ENCODE measurements around the gene PICK1. TPM values are rescaled to one million over a fixed set of nuclear protein-coding genes. Genes with fewer than 3 reads are reported as not detected.

The PICK1 gene
- total RNA-seq, 2 experiments from 2014 or later, result 14.9 to 17.2 TPM

- no peak overlapping the region for H3K27ac Mint-ChIP-seq
- ATAC-seq (no peak), DNase-seq (no peak)
- POLR2A ChIA-PET, result no interaction called here
- peaks cover 10% of the 10 kb centered on the region for H3K27me3 Mint-ChIP-seq
- no peaks in the 10 kb centered on the region for H3K4me1 Mint-ChIP-seq
- intact Hi-C loops (cut with DNase I, micrococcal nuclease), result no loop called here
- no peaks in the 10 kb centered on the region for H3K9me3 Mint-ChIP-seq (ENCODE audit: low read depth)
- CTCF ChIA-PET, result interaction anchor here (0.8 kb wide), 1 partner anchor 12 kb away, joined by 6 read pairs; no protein-coding TSS in a partner anchor
- H3K36me3 Mint-ChIP-seq (ENCODE audit: low read depth), result peaks cover 5% of the 10 kb centered on the region
- H3K4me3 Mint-ChIP-seq, result no peak overlapping the region
Measured at GRCh38 chr22:38088629-38089473, 31.6 kb downstream of the PICK1 start.

- ChIA-PET CTCF (interaction anchor here (0.8 kb wide), 1 partner anchor 11 kb away, joined by 6 read pairs; no protein-coding TSS in a partner anchor), POLR2A (no interaction called here)
- H3K4me1 Mint-ChIP-seq, result no peaks in the 10 kb centered on the region
- intact Hi-C loops (cut with DNase I, micrococcal nuclease), result no loop called here
- DNase-seq (no peak), ATAC-seq (no peak)
- no peak overlapping the region for H3K4me3 Mint-ChIP-seq
- no peaks in the 10 kb centered on the region for H3K9me3 Mint-ChIP-seq (ENCODE audit: low read depth)
- no peak overlapping the region for H3K27ac Mint-ChIP-seq
- H3K27me3 Mint-ChIP-seq, result peaks cover 10% of the 10 kb centered on the region
- peaks cover 5% of the 10 kb centered on the region for H3K36me3 Mint-ChIP-seq (ENCODE audit: low read depth)
Measured at GRCh38 chr22:38089474-38089851, 32.3 kb downstream of the PICK1 start.

GRCh38 chr22:38097058-38097457 lies 39.9 kb downstream of the PICK1 start:
- Mint-ChIP-seq H3K4me1 (no peaks in the 10 kb centered on the region), H3K4me3 (no peak overlapping the region), H3K9me3 (ENCODE audit: low read depth) (no peaks in the 10 kb centered on the region), H3K36me3 (ENCODE audit: low read depth) (peaks cover 3% of the 10 kb centered on the region), H3K27me3 (no peaks in the 10 kb centered on the region), H3K27ac (no peak overlapping the region)
- ChIA-PET CTCF (interaction anchor here (0.6 to 0.7 kb wide), 2 partner anchors 773 to 1212 kb away, joined by 3 read pairs; no protein-coding TSS in a partner anchor), POLR2A (no interaction called here)
- DNase-seq, result no peak
- intact Hi-C loops (cut with DNase I, micrococcal nuclease), result no loop called here
- no peak for ATAC-seq

GRCh38 chr22:38097557-38098409 lies 40.6 kb downstream of the PICK1 start:
- POLR2A ChIA-PET, result no interaction called here

GRCh38 chr22:38098410-38099249 lies 41.4 kb downstream of the PICK1 start:
- Mint-ChIP-seq H3K36me3 (ENCODE audit: low read depth) (no peaks in the 10 kb centered on the region), H3K4me3 (no peak overlapping the region), H3K27me3 (no peaks in the 10 kb centered on the region), H3K9me3 (ENCODE audit: low read depth) (no peaks in the 10 kb centered on the region), H3K4me1 (no peaks in the 10 kb centered on the region), H3K27ac (no peak overlapping the region)
- DNase-seq, result no peak
- ChIA-PET CTCF (interaction anchor here (0.9 to 2.6 kb wide), 3 partner anchors 24 to 47 kb away, joined by 3 to 10 read pairs (median 3); no protein-coding TSS in a partner anchor), POLR2A (no interaction called here)
- intact Hi-C loops (cut with DNase I, micrococcal nuclease), result no loop called here
- ATAC-seq, result no peak

More at GRCh38 chr22:38097557-38098409, 40.6 kb downstream of the PICK1 start:
- no peaks in the 10 kb centered on the region for H3K9me3 Mint-ChIP-seq (ENCODE audit: low read depth)
- H3K36me3 Mint-ChIP-seq (ENCODE audit: low read depth), result no peaks in the 10 kb centered on the region
- H3K27ac Mint-ChIP-seq, result no peak overlapping the region
- intact Hi-C loops (cut with DNase I, micrococcal nuclease), result no loop called here
- DNase-seq, result no peak
- no peak overlapping the region for H3K4me3 Mint-ChIP-seq
- no peaks in the 10 kb centered on the region for H3K27me3 Mint-ChIP-seq
- ATAC-seq, result no peak
- CTCF ChIA-PET, result interaction anchor here (0.9 to 1.0 kb wide), 2 partner anchors 23 to 47 kb away, joined by 3 read pairs; no protein-coding TSS in a partner anchor
- H3K4me1 Mint-ChIP-seq, result no peaks in the 10 kb centered on the region

GRCh38 chr22:38103641-38104040 lies 46.4 kb downstream of the PICK1 start:
- no peak overlapping the region for H3K27ac Mint-ChIP-seq
- intact Hi-C loops (cut with DNase I, micrococcal nuclease), result loop anchor here in 1 of 2 experiments (1.0 kb wide), 1 partner anchor 51 kb away; no protein-coding TSS in a partner anchor
- H3K9me3 Mint-ChIP-seq (ENCODE audit: low read depth), result no peaks in the 10 kb centered on the region
- no peak for DNase-seq
- H3K27me3 Mint-ChIP-seq, result no peaks in the 10 kb centered on the region
- no peak overlapping the region for H3K4me3 Mint-ChIP-seq
- ChIA-PET POLR2A (no interaction called here), CTCF (interaction anchor here (0.6 to 2.0 kb wide), 2 partner anchors 52 to 1728 kb away, joined by 4 to 11 read pairs; no protein-coding TSS in a partner anchor)
- ATAC-seq, result no peak
- no peaks in the 10 kb centered on the region for H3K36me3 Mint-ChIP-seq (ENCODE audit: low read depth)
- H3K4me1 Mint-ChIP-seq, result peaks cover 4% of the 10 kb centered on the region

GRCh38 chr22:38104084-38104483 lies 46.9 kb downstream of the PICK1 start:
- Mint-ChIP-seq H3K4me1 (peaks cover 4% of the 10 kb centered on the region), H3K9me3 (ENCODE audit: low read depth) (no peaks in the 10 kb centered on the region), H3K27me3 (no peaks in the 10 kb centered on the region), H3K36me3 (ENCODE audit: low read depth) (no peaks in the 10 kb centered on the region), H3K4me3 (no peak overlapping the region), H3K27ac (no peak overlapping the region)
- CTCF ChIA-PET, result interaction anchor here (0.6 to 2.0 kb wide), 3 partner anchors 34 to 1727 kb away, joined by 3 to 11 read pairs (median 4); no protein-coding TSS in a partner anchor
- ATAC-seq, result no peak
- POLR2A ChIA-PET, result no interaction called here
- intact Hi-C loops (cut with DNase I, micrococcal nuclease), result loop anchor here in 1 of 2 experiments (1.0 kb wide), 1 partner anchor 52 kb away; no protein-coding TSS in a partner anchor
- DNase-seq, result no peak

GRCh38 chr22:38106814-38107578 lies 49.8 kb downstream of the PICK1 start:
- POLR2A ChIA-PET, result no interaction called here
- no peak for DNase-seq
- no peak overlapping the region for H3K27ac Mint-ChIP-seq
- no peaks in the 10 kb centered on the region for H3K36me3 Mint-ChIP-seq (ENCODE audit: low read depth)
- CTCF ChIA-PET, result interaction anchor here (0.6 to 0.9 kb wide), 2 partner anchors 23 to 55 kb away, joined by 3 to 4 read pairs; no protein-coding TSS in a partner anchor
- H3K9me3 Mint-ChIP-seq (ENCODE audit: low read depth), result no peaks in the 10 kb centered on the region
- ATAC-seq, result no peak
- H3K27me3 Mint-ChIP-seq, result no peaks in the 10 kb centered on the region
- no peak overlapping the region for H3K4me3 Mint-ChIP-seq
- intact Hi-C loops (cut with DNase I, micrococcal nuclease), result no loop called here
- H3K4me1 Mint-ChIP-seq, result peaks cover 4% of the 10 kb centered on the region

- no peaks in the 10 kb centered on the region for H3K27me3 Mint-ChIP-seq
- POLR2A ChIA-PET, result no interaction called here
- H3K4me3 Mint-ChIP-seq, result no peak overlapping the region
- intact Hi-C loops (cut with DNase I, micrococcal nuclease), result no loop called here
- no peak overlapping the region for H3K27ac Mint-ChIP-seq
- ATAC-seq (no peak), DNase-seq (no peak)
- no peaks in the 10 kb centered on the region for H3K9me3 Mint-ChIP-seq (ENCODE audit: low read depth)
- CTCF ChIA-PET, result no interaction called here
- peaks cover 4% of the 10 kb centered on the region for H3K4me1 Mint-ChIP-seq
- no peaks in the 10 kb centered on the region for H3K36me3 Mint-ChIP-seq (ENCODE audit: low read depth)
Measured at GRCh38 chr22:38107692-38108515, 50.7 kb downstream of the PICK1 start.

Data from activated CD4-positive, alpha-beta T cell treated with anti-CD3 and anti-CD28 coated beads for 36 hours (primary cell).